Measurements from ENCODE around the gene HINT3.
"Not testable (repeated sequence)": the region's sequence is repeated elsewhere in the genome, so short reads cannot be mapped to it uniquely, and the experiment has no call there.

HINT3 gene

GRCh38 chr6:125956506-125957390, at the start of gene HINT3:
Gene HINT3 (plus strand): TSS chr6:125956770. CDS start chr6:125956978, 208 bp downstream.
- Histone ChIP-seq H3K36me3 (ENCODE audit: control insufficient read depth, insufficient read depth, low read length) (no peaks in the 10 kb centered on the region; the same call in 1 of the 2 replicates), H3K4me3 (replicated peaks; ENCODE audit: low read depth, low read length) (peak within 1 kb of the TSS; percentile 79), H3K27me3 (replicated peaks; ENCODE audit: control insufficient read depth, insufficient read depth, low read length) (no peaks in the 10 kb centered on the region)
- DNase-seq (ENCODE audit: extremely low read depth, insufficient read length): peak; percentile 97
- peak; percentile 99 for TF ChIP-seq CTCF (IDR thresholded peaks at IDR 0.05; ENCODE audit: insufficient read depth, low read length, poor library complexity, severe bottlenecking)

GRCh38 chr6:125910527-125910926, 46.0 kb upstream of the HINT3 start:
- Histone ChIP-seq H3K27me3 (replicated peaks; ENCODE audit: control insufficient read depth, insufficient read depth, low read length) (no peaks in the 10 kb centered on the region), H3K36me3 (ENCODE audit: control insufficient read depth, insufficient read depth, low read length) (no peaks in the 10 kb centered on the region), H3K4me3 (replicated peaks; ENCODE audit: low read depth, low read length) (no peak overlapping the region)
- DNase-seq (ENCODE audit: extremely low read depth, insufficient read length): peak; percentile 50
- no peak for TF ChIP-seq CTCF (IDR thresholded peaks at IDR 0.05; ENCODE audit: insufficient read depth, low read length, poor library complexity, severe bottlenecking)

- DNase-seq (ENCODE audit: extremely low read depth, insufficient read length); H3K36me3 ChIP-seq (ENCODE audit: control insufficient read depth, insufficient read depth, low read length); H3K4me3 ChIP-seq (replicated peaks; ENCODE audit: low read depth, low read length); H3K27me3 ChIP-seq (replicated peaks; ENCODE audit: control insufficient read depth, insufficient read depth, low read length): not testable (repeated sequence)
These were observed 45.5 kb upstream of the HINT3 start for GRCh38 chr6:125911051-125911451.

- DNase-seq (ENCODE audit: extremely low read depth, insufficient read length); H3K36me3 ChIP-seq (ENCODE audit: control insufficient read depth, insufficient read depth, low read length); H3K27me3 ChIP-seq (replicated peaks; ENCODE audit: control insufficient read depth, insufficient read depth, low read length); H3K4me3 ChIP-seq (replicated peaks; ENCODE audit: low read depth, low read length): not testable (repeated sequence)
These were observed 44.1 kb upstream of the HINT3 start for GRCh38 chr6:125912430-125912829.

GRCh38 chr6:125913145-125913544, 43.4 kb upstream of the HINT3 start:
- no peak for TF ChIP-seq CTCF (IDR thresholded peaks at IDR 0.05; ENCODE audit: insufficient read depth, low read length, poor library complexity, severe bottlenecking)
- Histone ChIP-seq H3K36me3 (ENCODE audit: control insufficient read depth, insufficient read depth, low read length) (peaks cover 1% of the 10 kb centered on the region; the same call in 1 of the 2 replicates), H3K4me3 (replicated peaks; ENCODE audit: low read depth, low read length) (no peak overlapping the region), H3K27me3 (replicated peaks; ENCODE audit: control insufficient read depth, insufficient read depth, low read length) (no peaks in the 10 kb centered on the region)
- no peak for DNase-seq (ENCODE audit: extremely low read depth, insufficient read length)

GRCh38 chr6:125913864-125914351, 42.7 kb upstream of the HINT3 start:
- DNase-seq (ENCODE audit: extremely low read depth, insufficient read length): no peak
- Histone ChIP-seq H3K4me3 (replicated peaks; ENCODE audit: low read depth, low read length) (no peak overlapping the region), H3K27me3 (replicated peaks; ENCODE audit: control insufficient read depth, insufficient read depth, low read length) (no peaks in the 10 kb centered on the region), H3K36me3 (ENCODE audit: control insufficient read depth, insufficient read depth, low read length) (peaks cover 1% of the 10 kb centered on the region; the same call in 1 of the 2 replicates)
- no peak for TF ChIP-seq CTCF (IDR thresholded peaks at IDR 0.05; ENCODE audit: insufficient read depth, low read length, poor library complexity, severe bottlenecking)

Measured in GM06990 (cell line).